ENCODE measurements around the gene IGF2BP1. TPM values are rescaled to one million over a fixed set of nuclear protein-coding genes. Genes with fewer than 3 reads are reported as not detected.
"Not testable (repeated sequence)": the region's sequence is repeated elsewhere in the genome, so short reads cannot be mapped to it uniquely, and the experiment has no call there.

The IGF2BP1 gene
- polyA plus RNA-seq, 4 donors: 15.1 to 22.2 (median 19.8) TPM

GRCh38 chr17:49086316-49086605, 89.1 kb downstream of the IGF2BP1 start:
- no peak for DNase-seq (ENCODE audit: low read depth in 4 of 4, low spot score in 3 of 4)

GRCh38 chr17:49086649-49087048, 89.5 kb downstream of the IGF2BP1 start:
- no peak for DNase-seq (ENCODE audit: low read depth in 4 of 4, low spot score in 3 of 4)

- DNase-seq (ENCODE audit: low read depth in 4 of 4, low spot score in 3 of 4): no peak
Measured at GRCh38 chr17:49089094-49089493, 91.9 kb downstream of the IGF2BP1 start.

GRCh38 chr17:49090878-49091594, 93.9 kb downstream of the IGF2BP1 start:
- no peak for DNase-seq (ENCODE audit: low read depth in 4 of 4, low spot score in 3 of 4)

- DNase-seq (ENCODE audit: low read depth in 4 of 4, low spot score in 3 of 4): no peak
Measured at GRCh38 chr17:49093131-49093530, 95.9 kb downstream of the IGF2BP1 start.

GRCh38 chr17:49100601-49101000, 103.4 kb downstream of the IGF2BP1 start:
- DNase-seq (ENCODE audit: low read depth in 4 of 4, low spot score in 3 of 4): no peak

- DNase-seq (ENCODE audit: low read depth in 4 of 4, low spot score in 3 of 4): no peak
Measured at GRCh38 chr17:49101054-49101534, 103.9 kb downstream of the IGF2BP1 start.

GRCh38 chr17:49103360-49103759, 106.2 kb downstream of the IGF2BP1 start:
- not testable (repeated sequence) for DNase-seq (ENCODE audit: low read depth in 4 of 4, low spot score in 3 of 4)

- DNase-seq (ENCODE audit: low read depth in 4 of 4, low spot score in 3 of 4): no peak
Measured at GRCh38 chr17:49104511-49105074, 107.4 kb downstream of the IGF2BP1 start.

Other genes starting within 250 kb of the IGF2BP1 start
- gene TTLL6, start 180.2 kb upstream of the IGF2BP1 start, polyA plus RNA-seq (ENCODE audit: insufficient read length in 4 of 4): under 1 TPM; 0.35 to 0.50 (median 0.43) TPM
- 10 to 100 TPM; 70.1 to 87.4 (median 83.2) TPM for gene CALCOCO2, start 166.3 kb upstream of the IGF2BP1 start, polyA plus RNA-seq (ENCODE audit: insufficient read length in 4 of 4)
- gene ATP5MC1, start 104.6 kb upstream of the IGF2BP1 start, polyA plus RNA-seq (ENCODE audit: insufficient read length in 4 of 4): 100 to 1,000 TPM; 153 to 164 (median 160) TPM
- gene UBE2Z, start 89.0 kb upstream of the IGF2BP1 start, polyA plus RNA-seq (ENCODE audit: insufficient read length in 4 of 4): 100 to 1,000 TPM in 2 of 4 donors, 10 to 100 TPM in 2; 91.6 to 105 (median 99.6) TPM
- gene SNF8, start 52.5 kb upstream of the IGF2BP1 start, polyA plus RNA-seq (ENCODE audit: insufficient read length in 4 of 4): 100 to 1,000 TPM in 3 of 4 donors, 10 to 100 TPM in 1; 87.9 to 107 (median 102) TPM
- gene GIP, start 28.8 kb upstream of the IGF2BP1 start, polyA plus RNA-seq (ENCODE audit: insufficient read length in 4 of 4): not detected
- 1 to 10 TPM in 1 of 4 donors, under 1 TPM in 3; 0.38 to 1.5 (median 0.75) TPM for gene B4GALNT2, start 135.4 kb downstream of the IGF2BP1 start, polyA plus RNA-seq (ENCODE audit: insufficient read length in 4 of 4)
- gene GNGT2, start 213.2 kb downstream of the IGF2BP1 start, polyA plus RNA-seq (ENCODE audit: insufficient read length in 4 of 4): 1 to 10 TPM; 1.8 to 2.8 (median 1.8) TPM
- gene ABI3, start 213.3 kb downstream of the IGF2BP1 start, polyA plus RNA-seq (ENCODE audit: insufficient read length in 4 of 4): 1 to 10 TPM; 5.1 to 6.5 (median 6.5) TPM
- 1 to 10 TPM in 3 of 4 donors, under 1 TPM in 1; 1.00 to 2.9 (median 2.1) TPM for gene PHOSPHO1, start 233.4 kb downstream of the IGF2BP1 start, polyA plus RNA-seq (ENCODE audit: insufficient read length in 4 of 4)

All from right renal pelvis (tissue), 4 donors.